Astrocyte of the cerebellum (primary cell): ENCODE results near the gene NDUFS6.

Source experiments
- DNase-seq: peaks from one replicate; pipeline ENCODE4 v3.0.0-alpha.2; 2011; ENCODE audit warnings: low read depth
- H3K4me3 ChIP-seq: 2 replicates; pipeline ENCODE4 v1.5.1; 2011; ENCODE audit warnings: mild to moderate bottlenecking, low read depth, low read length, moderate library complexity
- in situ Hi-C: cut with HindIII; loops from 2 replicates; pipeline ENCODE4 v1.10.0; 2017; ENCODE audit warnings: low sequenced_read_pairs
- TF ChIP-seq, protein P1 (sequence below): IDR thresholded peaks from 2 replicates; pipeline ENCODE4 v1.5.1; 2012; ENCODE audit warnings: low read length, low read depth, moderate library complexity, mild to moderate bottlenecking; ENCODE audit errors: missing control alignments

NDUFS6 gene

GRCh38 chr5:1783216-1783554 lies 18.0 kb upstream of the NDUFS6 start:
- TF ChIP-seq, protein P1, sequence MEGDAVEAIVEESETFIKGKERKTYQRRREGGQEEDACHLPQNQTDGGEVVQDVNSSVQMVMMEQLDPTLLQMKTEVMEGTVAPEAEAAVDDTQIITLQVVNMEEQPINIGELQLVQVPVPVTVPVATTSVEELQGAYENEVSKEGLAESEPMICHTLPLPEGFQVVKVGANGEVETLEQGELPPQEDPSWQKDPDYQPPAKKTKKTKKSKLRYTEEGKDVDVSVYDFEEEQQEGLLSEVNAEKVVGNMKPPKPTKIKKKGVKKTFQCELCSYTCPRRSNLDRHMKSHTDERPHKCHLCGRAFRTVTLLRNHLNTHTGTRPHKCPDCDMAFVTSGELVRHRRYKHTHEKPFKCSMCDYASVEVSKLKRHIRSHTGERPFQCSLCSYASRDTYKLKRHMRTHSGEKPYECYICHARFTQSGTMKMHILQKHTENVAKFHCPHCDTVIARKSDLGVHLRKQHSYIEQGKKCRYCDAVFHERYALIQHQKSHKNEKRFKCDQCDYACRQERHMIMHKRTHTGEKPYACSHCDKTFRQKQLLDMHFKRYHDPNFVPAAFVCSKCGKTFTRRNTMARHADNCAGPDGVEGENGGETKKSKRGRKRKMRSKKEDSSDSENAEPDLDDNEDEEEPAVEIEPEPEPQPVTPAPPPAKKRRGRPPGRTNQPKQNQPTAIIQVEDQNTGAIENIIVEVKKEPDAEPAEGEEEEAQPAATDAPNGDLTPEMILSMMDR = no peak
- H3K4me3 ChIP-seq = no peak overlapping the region
- in situ Hi-C loops = no loop called here
- DNase-seq = no peak

DNA sequence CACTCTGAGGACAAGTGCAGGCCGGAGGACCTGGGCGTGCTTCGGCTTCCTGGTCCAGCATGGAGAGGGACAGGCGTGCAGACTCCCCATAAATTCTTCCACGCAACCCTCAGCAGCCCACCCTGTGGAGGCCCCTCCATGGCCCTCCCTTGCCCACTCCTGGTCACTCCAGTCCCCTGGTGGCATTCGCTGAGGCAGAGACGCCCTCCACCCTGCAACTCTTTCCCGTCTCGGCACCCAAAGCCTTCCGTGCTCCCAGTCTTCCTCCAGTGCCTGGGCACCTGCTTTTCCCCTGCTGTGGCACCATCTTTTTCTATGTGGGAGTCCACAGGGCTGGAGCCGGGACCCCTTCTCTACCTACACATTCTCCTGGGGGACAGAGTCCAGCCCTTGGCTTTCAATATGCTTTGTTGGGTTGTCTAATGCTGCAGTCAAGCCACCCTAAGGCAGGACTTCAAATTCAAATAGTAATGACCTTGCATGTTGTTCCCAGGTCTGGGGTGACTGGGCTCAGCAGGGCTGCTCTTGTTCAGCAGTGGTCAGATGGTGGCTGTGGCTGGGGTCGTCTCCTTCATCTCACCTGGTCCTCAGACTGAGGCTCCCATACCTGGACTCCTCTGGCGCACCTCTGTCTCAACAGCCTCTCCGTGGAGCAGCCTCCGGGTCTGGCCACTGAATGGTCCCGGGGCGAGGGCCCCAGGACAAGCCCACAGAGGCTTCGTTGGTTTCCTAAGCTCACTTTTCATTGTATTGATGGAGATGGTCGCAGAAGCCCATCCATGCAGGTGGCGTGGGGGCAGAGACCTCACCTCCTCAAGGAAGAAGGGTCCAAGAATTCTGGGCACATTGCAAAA lies 16.8 kb upstream of the NDUFS6 start:
- TF ChIP-seq, protein P1 = no peak
- in situ Hi-C loops = no loop called here
- no peak overlapping the region for H3K4me3 ChIP-seq
- no peak for DNase-seq

DNA sequence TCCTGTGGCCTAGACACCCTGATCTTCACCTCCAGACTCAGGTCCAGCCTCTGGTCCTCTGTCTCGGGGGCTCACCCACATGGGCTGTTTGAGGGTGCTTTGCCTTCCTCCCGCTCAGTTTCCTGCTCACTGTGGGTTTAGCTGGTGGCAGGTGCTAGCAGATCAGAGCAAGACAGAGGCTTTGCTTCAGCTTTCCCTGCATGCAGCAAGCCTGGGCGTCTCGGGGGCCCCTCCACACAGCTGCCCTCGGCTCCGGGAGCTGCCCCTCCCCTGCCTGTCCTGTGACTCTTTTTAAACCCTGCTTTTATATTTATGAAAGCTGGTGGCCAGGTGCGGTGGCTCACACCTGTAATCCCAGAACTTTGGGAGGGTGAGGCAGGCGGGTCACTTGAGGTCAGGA lies 16.1 kb upstream of the NDUFS6 start:
- DNase-seq = no peak
- in situ Hi-C loops = no loop called here
- TF ChIP-seq, protein P1 = no peak
- no peak overlapping the region for H3K4me3 ChIP-seq

- DNase-seq = no peak
- in situ Hi-C loops = no loop called here
- no peak overlapping the region for H3K4me3 ChIP-seq
- TF ChIP-seq, protein P1 = no peak
These were observed 15.2 kb upstream of the NDUFS6 start for GRCh38 chr5:1785984-1786383.

- no peak overlapping the region for H3K4me3 ChIP-seq
- DNase-seq = no peak
- in situ Hi-C loops = no loop called here
- TF ChIP-seq, protein P1 = no peak
These were observed 14.4 kb upstream of the NDUFS6 start for GRCh38 chr5:1786621-1787471.

DNA sequence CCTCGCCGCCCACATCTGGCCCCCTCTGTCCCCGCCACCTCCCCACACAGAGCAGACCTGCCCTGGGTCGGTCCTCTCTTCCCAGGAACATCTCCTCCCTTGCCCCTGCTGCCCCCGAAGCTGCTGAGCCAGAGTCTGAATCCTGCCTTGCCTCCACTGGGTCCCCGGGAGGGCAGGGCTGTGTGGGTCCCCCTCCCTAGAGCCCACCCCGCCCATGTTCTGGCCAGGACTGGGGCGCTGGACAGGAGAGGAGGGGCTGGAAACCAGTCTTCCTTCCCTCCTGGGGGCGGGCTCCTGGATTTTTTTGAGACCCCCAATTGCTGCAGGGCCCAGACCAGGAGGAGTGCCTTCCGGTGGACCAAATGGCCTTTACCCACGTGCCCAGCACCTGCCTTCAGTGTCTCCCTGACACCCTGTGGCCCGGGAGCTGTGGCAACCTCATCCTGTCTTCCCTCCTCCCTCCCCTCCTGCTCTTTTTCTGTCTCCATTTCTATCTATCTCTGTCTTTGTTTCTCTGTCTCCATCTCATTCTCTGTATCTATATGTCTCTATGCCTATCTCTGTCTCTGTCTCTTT lies 13.6 kb upstream of the NDUFS6 start:
- in situ Hi-C loops = no loop called here
- no peak for DNase-seq
- H3K4me3 ChIP-seq = no peak overlapping the region
- TF ChIP-seq, protein P1 = no peak
